HCT116 (cell line): Measurements from ENCODE around the gene GALK1. TPM values are rescaled to one million over a fixed set of nuclear protein-coding genes. Genes with fewer than 3 reads are reported as not detected.

Experiments used
- ATAC-seq: fragments of 200-7000 bp; cut with Tn5 transposase; 2 replicates; pipeline ENCODE4 v1.9.1; 2020; ENCODE audit warnings: mild to moderate bottlenecking, moderate library complexity
- BruUV-seq: library from RNA; stranded (reverse); fragments of 400-500 nt; replicated peaks from 2 replicates; lab custom pipeline; 2021; lab: Mats Ljungman, UMichigan
- CTCF ChIA-PET: fragments of 300-600 bp; sonication (Branson Sonifier 250); formaldehyde crosslinking; loops from one replicate; lab custom pipeline; 2021; ENCODE audit warnings: antibody characterized with exemption; lab: Charles Lee
- POLR2A ChIA-PET: fragments of 300-600, 350-600 bp; sonication (Branson Sonifier 250); formaldehyde crosslinking; loops from one replicate; lab custom pipeline; 2021; ENCODE audit warnings: antibody characterized with exemption; lab: Charles Lee
- RAD21 ChIA-PET, 2 experiments: fragments of 300-600 bp; sonication (Branson Sonifier 250); formaldehyde crosslinking; loops; one replicate each; lab custom pipeline; 2023; ENCODE audit warnings: low total read pairs in 2 of 2; ENCODE audit not compliant: uncharacterized antibody in 2 of 2, unreplicated experiment in 2 of 2, low non-redundant PET in 1 of 2; lab: Charles Lee
- DNase-seq: peaks from one replicate; pipeline ENCODE4 v3.0.0-alpha.2; 2010; ENCODE audit warnings: low read depth, low spot score
- H2AFZ ChIP-seq: fragments of 200-600 bp; shearing (Covaris generic), sonication (generic); 2 replicates; pipeline ENCODE4 v1.6.1; 2017; ENCODE audit warnings: low read depth, mixed run types, mixed read lengths, antibody characterized with exemption, low read length; ENCODE audit not compliant: poor library complexity, severe bottlenecking
- H3K27ac ChIP-seq: 2 replicates; pipeline ENCODE4 v1.5.1; 2012; ENCODE audit warnings: low read depth, low read length
- H3K27me3 ChIP-seq: fragments of 200-600 bp; sonication (generic); 2 replicates; pipeline ENCODE4 v1.6.1; 2016; ENCODE audit warnings: mixed run types, low read length, mixed read lengths; ENCODE audit not compliant: insufficient read depth
- H3K36me3 ChIP-seq, 2 experiments: fragments of 200-500 bp in 1 of 2; fragments of 200-600 bp in 1 of 2; sonication (Bioruptor generic) in 1 of 2; sonication (generic) in 1 of 2; 2 replicates each; pipeline versions ENCODE4 v1.5.1 to v1.6.1; 2014 to 2016; ENCODE audit warnings: low read length in 2 of 2, inconsistent platforms in 1 of 2, mixed read lengths in 1 of 2, mixed run types in 1 of 2; ENCODE audit not compliant: insufficient read depth in 2 of 2, control insufficient read depth in 1 of 2
- H3K4me1 ChIP-seq, 2 experiments: fragments of 200-600 bp in 1 of 2; sonication (generic) in 1 of 2; 2 replicates each; pipeline versions ENCODE4 v1.5.1 to v1.6.1; 2012 to 2017; ENCODE audit warnings: low read length in 2 of 2, inconsistent platforms in 1 of 2, mild to moderate bottlenecking in 1 of 2, mixed read lengths in 1 of 2, mixed run types in 1 of 2, moderate library complexity in 1 of 2; ENCODE audit not compliant: insufficient read depth in 2 of 2, control insufficient read depth in 1 of 2
- H3K4me2 ChIP-seq: fragments of 200-600 bp; sonication (generic); 2 replicates; pipeline ENCODE4 v1.6.1; 2017; ENCODE audit warnings: mixed run types, low read length, mixed read lengths
- H3K4me3 ChIP-seq, 2 experiments: fragments of 200-600 bp in 1 of 2; sonication (generic) in 1 of 2; replicated peaks in 1 of 2; 2 replicates each; pipeline ENCODE4 v1.5.1; 2011 to 2016; ENCODE audit warnings: low read length in 2 of 2, control low read depth in 1 of 2, low read depth in 1 of 2, mild to moderate bottlenecking in 1 of 2, mixed read lengths in 1 of 2, mixed run types in 1 of 2
- H3K79me2 ChIP-seq: fragments of 200-600 bp; sonication (generic); 2 replicates; pipeline ENCODE4 v1.6.1; 2017; ENCODE audit warnings: mild to moderate bottlenecking, mixed run types, low read length, moderate library complexity, mixed read lengths; ENCODE audit not compliant: insufficient read depth
- H3K9ac ChIP-seq: fragments of 200-600 bp; sonication (generic); 2 replicates; pipeline ENCODE4 v1.6.1; 2016; ENCODE audit warnings: low read length, mixed read lengths
- H3K9me2 ChIP-seq: fragments of 200-600 bp; sonication (generic), shearing (Covaris generic); 2 replicates; pipeline ENCODE4 v1.6.1; 2017; ENCODE audit warnings: mixed run types, mild to moderate bottlenecking, moderate library complexity; ENCODE audit not compliant: insufficient read depth
- H3K9me3 ChIP-seq, 2 experiments: fragments of 200-500 bp in 1 of 2; fragments of 200-600 bp in 1 of 2; sonication (Bioruptor generic) in 1 of 2; sonication (generic) in 1 of 2; 2 replicates each; pipeline ENCODE4 v1.6.1; 2014 to 2017; ENCODE audit warnings: low read length in 2 of 2, mixed read lengths in 2 of 2, inconsistent platforms in 1 of 2, low read depth in 1 of 2, mild to moderate bottlenecking in 1 of 2, mixed run types in 1 of 2, moderate library complexity in 1 of 2; ENCODE audit not compliant: control insufficient read depth in 1 of 2, insufficient read depth in 1 of 2
- H4K20me1 ChIP-seq: fragments of 200-600 bp; sonication (generic), shearing (Covaris generic); 2 replicates; pipeline ENCODE4 v1.6.1; 2017; ENCODE audit warnings: mixed run types, mild to moderate bottlenecking, moderate library complexity; ENCODE audit not compliant: insufficient read depth
- ELF1 ChIP-seq: IDR thresholded peaks from 2 replicates; pipeline ENCODE4 v1.6.1; 2012; ENCODE audit warnings: low read depth, borderline replicate concordance
- EZH2 ChIP-seq: fragments of 200-600 bp; sonication (generic); IDR thresholded peaks from 2 replicates; pipeline ENCODE4 v1.6.1; 2017; ENCODE audit warnings: antibody characterized with exemption, mixed run types
- FOSL1 ChIP-seq: IDR thresholded peaks from 2 replicates; pipeline ENCODE4 v1.6.1; 2012; ENCODE audit warnings: low read depth
- SP1 ChIP-seq: IDR thresholded peaks from 2 replicates; pipeline ENCODE4 v1.6.1; 2012; ENCODE audit warnings: low read depth
- SRF ChIP-seq: IDR thresholded peaks from 2 replicates; pipeline ENCODE4 v1.6.1; 2012; ENCODE audit warnings: low read depth
- ZNF274 ChIP-seq: fragments of 200-500 bp; sonication (Bioruptor generic); IDR thresholded peaks from 2 replicates; pipeline ENCODE4 v1.6.1; 2014; ENCODE audit warnings: mild to moderate bottlenecking, low read depth, low read length, inconsistent platforms
- intact Hi-C: fragments of 100-400 bp; cut with micrococcal nuclease; formaldehyde crosslinking; loops from 2 replicates; pipeline ENCODE4 v1.10.0; 2022
- total RNA-seq: library from RNA; stranded (reverse); gene quantifications from one replicate; pipeline ENCODE4 v1.2.1, GENCODE V29; 2021; ENCODE audit not compliant: unreplicated experiment
- TF ChIP-seq, protein P1 (sequence below): IDR thresholded peaks from 2 replicates; pipeline ENCODE4 v1.6.1; 2012; ENCODE audit warnings: low read depth

The GALK1 gene
- total RNA-seq, 1 experiment from 2014 or later: 57.8 TPM

DNA sequence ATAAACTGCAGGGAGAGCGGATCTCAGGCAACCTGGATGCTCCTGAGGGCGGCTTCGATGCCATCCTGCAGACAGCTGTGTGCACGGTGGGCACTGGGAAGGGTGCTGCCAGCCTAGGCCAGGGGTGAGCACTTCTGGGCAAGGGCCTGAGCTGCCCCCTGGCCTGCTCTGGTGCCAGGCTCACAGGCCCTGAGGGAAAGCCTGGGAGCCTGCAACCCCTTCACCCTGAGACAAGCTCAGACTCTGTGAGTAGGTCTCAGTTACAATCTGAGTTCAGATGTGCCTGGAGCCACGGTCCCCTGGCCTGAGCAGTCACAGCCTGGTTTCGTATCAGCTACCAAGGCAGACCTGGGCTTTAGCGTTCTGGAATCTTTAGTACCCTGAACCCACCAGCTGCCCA, 35.6 kb downstream of the GALK1 start:
- peaks cover 20% of the 10 kb centered on the region; the same call in 1 of the 2 replicates for H3K79me2 ChIP-seq
- H3K4me3 ChIP-seq: no peak overlapping the region
- H3K27me3 ChIP-seq: no peaks in the 10 kb centered on the region
- no peaks in the 10 kb centered on the region; a peak in 1 of 4 replicates for H3K4me1 ChIP-seq
- no peak for ATAC-seq
- no TSS peak for BruUV-seq
- DNase-seq: no peak
- H3K27ac ChIP-seq: no peak overlapping the region; the same call in 1 of the 2 replicates
- no peak overlapping the region for H3K9ac ChIP-seq
- H3K36me3 ChIP-seq: peaks cover 59 to 77% of the 10 kb centered on the region in 2 experiments
- ChIA-PET RAD21 (no interaction called here), POLR2A (interaction anchor here (1.4 to 1.8 kb wide), 2 partner anchors 9 kb away, joined by 5 to 13 read pairs; partner anchors contain the start of gene ITGB4), CTCF (interaction anchor here (3.6 kb wide), 1 partner anchor 8 kb away, joined by 9 read pairs; the partner anchor contains the start of gene ITGB4)
- no peak overlapping the region for H2AFZ ChIP-seq
- no peaks in the 10 kb centered on the region for H3K9me3 ChIP-seq
- TF ChIP-seq FOSL1: no peak
- no peak for TF ChIP-seq EZH2
- TF ChIP-seq SP1: no peak
- TF ChIP-seq, protein P1, sequence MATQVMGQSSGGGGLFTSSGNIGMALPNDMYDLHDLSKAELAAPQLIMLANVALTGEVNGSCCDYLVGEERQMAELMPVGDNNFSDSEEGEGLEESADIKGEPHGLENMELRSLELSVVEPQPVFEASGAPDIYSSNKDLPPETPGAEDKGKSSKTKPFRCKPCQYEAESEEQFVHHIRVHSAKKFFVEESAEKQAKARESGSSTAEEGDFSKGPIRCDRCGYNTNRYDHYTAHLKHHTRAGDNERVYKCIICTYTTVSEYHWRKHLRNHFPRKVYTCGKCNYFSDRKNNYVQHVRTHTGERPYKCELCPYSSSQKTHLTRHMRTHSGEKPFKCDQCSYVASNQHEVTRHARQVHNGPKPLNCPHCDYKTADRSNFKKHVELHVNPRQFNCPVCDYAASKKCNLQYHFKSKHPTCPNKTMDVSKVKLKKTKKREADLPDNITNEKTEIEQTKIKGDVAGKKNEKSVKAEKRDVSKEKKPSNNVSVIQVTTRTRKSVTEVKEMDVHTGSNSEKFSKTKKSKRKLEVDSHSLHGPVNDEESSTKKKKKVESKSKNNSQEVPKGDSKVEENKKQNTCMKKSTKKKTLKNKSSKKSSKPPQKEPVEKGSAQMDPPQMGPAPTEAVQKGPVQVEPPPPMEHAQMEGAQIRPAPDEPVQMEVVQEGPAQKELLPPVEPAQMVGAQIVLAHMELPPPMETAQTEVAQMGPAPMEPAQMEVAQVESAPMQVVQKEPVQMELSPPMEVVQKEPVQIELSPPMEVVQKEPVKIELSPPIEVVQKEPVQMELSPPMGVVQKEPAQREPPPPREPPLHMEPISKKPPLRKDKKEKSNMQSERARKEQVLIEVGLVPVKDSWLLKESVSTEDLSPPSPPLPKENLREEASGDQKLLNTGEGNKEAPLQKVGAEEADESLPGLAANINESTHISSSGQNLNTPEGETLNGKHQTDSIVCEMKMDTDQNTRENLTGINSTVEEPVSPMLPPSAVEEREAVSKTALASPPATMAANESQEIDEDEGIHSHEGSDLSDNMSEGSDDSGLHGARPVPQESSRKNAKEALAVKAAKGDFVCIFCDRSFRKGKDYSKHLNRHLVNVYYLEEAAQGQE: no peak
- no peak for TF ChIP-seq ZNF274
- no peak for TF ChIP-seq SRF
- TF ChIP-seq ELF1: no peak
- intact Hi-C loops: no loop called here
- H4K20me1 ChIP-seq: no peaks in the 10 kb centered on the region
- H3K4me2 ChIP-seq: no peak overlapping the region
- no peaks in the 10 kb centered on the region for H3K9me2 ChIP-seq
